GM21367 (cell line): Measurements from ENCODE around the gene FAM222A.

Experiments
- ATAC-seq: cut with Tn5 transposase; IDR thresholded peaks from one replicate; pipeline ENCODE4 v1.9.1; 2021; ENCODE audit not compliant: unreplicated experiment

The FAM222A gene

DNA sequence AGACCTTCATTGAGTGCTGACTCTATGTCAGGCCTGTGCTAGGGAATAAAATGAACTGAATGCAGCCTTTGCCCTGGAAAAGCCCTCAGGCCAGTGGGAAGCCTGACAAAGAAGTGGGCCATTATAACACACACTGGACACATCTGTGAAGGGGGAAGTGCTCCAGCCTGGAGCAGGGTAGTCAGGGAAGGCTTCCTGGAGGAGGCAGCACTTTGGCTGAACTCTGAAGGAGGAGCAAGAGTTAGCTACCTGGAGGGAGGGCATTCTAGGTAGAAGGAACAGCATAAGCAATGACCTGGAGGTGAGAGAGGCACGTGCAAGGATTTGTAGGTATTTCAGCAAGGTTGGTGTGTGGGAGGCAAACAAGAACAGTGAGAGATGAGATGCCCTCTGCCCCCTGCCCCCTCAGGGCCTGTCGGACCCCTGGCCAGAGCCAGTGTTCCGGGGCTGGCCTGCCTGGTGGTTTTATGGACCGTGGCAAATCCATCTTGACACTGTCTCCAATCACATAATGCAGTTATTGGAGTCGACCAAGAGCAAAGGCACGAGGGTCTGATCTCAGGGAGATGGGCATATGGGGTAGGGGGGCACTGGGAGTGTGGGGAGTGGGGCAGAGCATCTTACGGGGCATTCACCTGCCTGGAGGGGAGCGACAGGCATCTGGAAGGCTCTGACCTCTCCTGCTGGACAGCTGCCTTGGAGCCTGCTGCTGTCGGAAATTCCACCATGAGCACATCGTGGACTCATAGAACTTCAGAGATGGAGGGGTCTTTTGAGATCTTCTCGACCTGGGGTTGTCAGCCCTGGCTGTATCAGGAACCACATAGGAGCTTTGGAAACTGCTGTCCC, 2.7 kb upstream of the FAM222A start:
- no peak for ATAC-seq

DNA sequence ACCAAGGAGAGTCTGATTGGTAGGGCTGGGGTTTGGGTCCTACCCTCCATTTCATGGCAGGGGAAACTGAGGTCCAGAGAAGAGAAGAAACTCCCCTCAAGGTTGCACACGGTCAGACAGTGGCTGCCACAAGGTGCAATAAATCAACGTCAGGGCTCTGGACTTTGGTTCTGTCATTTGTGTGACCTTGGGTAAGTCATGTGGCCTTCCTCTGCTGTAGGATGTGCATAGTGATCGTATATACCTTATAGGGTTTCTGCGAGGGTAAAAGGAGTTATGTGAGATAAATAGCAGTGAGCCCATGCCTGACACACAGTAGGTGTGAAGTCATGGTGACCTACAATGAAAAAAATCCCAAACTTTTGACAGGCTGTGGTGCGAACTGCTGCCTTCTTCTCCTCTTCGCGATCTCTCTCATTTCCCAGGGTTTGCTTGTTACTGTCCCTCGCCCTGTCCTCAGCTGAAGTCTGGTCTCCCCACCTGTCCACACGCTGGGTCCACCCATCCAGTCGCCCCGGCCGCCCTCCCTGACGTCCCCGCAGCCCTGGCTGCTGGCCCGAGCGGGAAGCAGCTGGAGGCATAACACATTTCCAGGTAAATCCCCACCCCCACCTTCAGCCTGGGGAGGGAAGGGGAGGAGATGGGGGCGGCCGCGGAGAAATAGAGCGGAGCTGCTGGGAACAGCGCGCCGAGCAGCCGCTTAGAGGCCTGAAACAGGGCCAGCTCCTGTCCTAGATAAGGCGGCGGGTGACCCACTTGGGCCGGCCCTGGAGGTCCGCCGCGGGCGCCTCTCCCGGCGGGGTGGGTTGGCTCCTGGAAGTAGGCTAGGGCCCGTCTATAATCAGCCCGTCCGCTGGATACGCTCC, 1.8 kb upstream of the FAM222A start:
- no peak for ATAC-seq

DNA sequence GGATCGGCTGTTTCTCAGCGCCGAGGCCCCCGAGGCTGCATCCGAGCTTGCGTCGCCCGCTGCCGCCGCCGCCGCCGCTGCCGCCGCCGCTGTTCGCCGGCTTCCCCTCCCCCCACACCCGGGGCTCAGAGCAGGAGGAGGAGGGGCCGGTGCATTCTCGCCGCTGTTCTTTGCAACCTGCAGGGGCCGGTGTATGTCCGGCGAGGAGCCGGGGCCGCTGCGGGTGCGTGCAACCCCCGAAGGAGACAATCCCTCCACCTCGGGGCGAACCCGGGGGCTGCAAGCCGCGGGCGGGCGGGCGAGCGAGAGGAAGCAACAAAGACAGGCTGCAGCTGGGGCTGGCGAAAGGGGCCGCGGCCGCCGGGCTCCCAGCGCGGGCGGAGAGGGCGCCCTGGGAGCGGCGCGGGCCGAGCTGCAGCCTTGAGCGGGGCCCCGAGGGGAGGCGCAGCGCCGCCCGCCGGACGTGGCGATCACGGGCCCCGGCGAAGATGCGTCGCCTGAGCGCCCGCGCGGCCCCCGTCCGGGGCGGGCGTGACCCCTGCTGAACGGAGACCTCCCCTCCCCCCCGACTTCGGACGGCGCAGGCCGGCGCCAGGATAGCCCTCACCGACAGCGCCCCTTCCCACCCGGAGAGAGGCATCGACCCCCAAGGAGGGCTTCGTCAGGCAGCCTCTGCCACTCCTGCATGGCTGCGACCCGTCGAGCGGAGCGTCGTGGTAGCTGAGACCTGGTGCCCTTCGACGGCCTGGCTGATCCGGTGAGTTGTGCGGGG, 702 bp downstream of the FAM222A start:
- ATAC-seq, result peak; percentile 12

DNA sequence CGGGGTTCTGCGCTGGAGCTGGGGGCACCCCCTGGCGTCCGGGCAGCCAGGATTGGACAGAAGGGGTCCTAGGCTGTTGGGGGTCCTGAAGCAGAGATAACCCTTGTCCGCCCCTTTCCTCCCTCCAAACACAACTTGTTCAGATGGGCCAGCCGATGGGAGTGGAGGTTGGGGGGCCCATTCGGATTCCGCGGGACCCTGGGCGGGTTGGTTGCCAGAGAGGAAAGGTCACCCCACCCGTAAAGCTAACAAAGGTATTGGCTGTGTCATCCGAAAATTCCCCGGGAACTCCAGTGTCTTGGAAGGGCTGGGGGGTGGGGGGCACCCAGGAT, 1.3 kb downstream of the FAM222A start:
- no peak for ATAC-seq

DNA sequence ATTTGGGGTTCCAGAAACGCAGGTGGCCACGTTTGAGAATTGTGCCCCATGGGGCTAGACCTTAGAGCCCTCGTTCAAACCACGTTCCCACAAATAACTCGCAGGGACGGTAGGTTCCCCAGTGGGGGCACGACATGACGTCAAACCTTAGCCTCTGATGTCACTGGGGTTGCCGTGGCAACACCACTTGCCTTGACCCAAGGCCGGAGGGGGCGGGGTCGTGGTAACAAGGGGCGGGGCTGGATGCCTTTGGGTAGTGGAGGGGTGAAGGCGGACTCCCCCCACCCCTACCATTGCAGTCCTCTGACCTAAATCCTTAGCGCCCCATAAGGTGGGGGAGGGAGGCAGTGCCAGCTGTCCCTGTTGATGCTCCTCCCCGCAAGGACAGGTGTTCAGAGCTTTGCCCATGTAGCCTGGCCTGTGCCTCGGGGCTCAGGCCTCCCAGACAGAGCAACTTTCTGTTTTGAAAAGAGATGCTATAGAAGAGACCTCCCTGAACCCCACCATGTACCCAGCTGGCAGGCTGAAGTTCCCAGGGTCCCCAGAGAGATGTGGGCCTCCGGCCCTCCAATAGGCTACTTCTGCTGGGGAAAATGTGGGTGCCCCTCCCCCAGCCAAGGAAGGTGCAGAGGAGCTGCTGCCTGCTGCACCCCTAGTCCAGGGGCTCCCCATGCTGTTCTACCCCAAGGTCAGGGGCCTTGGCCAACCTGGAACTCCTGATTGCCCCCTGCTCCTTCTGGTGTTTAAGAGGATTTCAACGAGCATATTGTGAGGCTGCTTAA, 1.9 kb downstream of the FAM222A start:
- no peak for ATAC-seq

DNA sequence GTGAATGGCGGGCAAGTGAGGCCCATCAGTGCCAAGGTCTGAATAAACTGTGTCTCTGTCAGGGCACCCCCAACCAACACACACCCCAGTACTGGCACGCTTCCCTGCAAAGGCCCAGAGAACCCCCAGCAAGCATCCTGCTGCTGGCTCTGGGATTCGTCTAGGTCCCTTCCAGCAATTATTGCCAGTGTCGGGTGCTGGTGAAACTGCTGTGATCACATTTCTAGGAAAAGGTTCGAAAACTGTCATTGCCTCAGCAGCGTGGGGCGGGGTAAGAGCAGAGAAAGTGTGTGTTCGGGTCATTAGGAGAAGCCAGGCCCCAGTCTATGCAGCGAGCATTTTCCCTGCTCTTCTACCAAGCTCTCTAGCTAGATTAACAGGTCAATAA, 2.5 kb downstream of the FAM222A start:
- ATAC-seq, result no peak

DNA sequence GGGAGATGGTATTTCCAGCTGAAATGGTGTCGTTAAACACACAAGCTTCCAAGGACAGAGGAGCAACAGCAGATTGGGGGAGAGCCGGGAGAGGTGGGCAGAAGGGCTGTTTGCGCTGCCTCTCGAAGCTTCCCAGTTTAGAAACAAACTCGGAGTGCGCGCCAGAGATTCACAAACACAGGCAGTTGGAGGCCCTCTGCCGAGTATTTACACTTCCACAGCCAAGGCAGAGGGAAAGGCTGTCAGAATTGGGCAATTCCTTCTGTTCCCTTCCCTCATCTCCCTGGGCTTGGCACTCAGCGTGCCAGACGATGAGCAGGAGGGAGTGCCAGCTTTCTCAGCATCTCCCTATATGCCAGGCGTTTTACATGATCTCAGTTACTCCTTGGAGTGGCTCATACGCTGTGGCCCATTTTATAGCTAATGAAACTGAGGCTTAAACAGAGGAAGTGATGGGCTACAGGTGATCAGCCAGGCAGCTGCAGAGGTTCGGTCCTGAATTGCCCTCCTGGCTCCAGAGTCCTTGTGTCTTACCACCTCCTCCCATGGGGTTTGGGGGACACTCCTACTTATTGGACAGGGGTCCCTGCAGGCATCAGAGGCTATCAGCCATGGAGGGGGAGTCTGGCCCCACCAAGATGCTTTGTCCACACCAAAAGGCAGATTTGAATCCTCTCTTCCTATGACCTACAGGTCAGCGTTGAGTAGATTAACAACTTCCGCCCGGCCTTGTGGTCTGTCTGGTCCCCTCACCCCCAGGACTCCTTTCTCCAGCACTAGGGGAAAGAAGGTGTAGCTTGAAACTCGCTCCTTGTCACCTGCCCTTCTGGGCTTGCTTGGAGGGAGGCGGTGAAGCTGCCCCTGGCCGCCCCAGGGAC, 3.1 kb downstream of the FAM222A start:
- no peak for ATAC-seq

DNA sequence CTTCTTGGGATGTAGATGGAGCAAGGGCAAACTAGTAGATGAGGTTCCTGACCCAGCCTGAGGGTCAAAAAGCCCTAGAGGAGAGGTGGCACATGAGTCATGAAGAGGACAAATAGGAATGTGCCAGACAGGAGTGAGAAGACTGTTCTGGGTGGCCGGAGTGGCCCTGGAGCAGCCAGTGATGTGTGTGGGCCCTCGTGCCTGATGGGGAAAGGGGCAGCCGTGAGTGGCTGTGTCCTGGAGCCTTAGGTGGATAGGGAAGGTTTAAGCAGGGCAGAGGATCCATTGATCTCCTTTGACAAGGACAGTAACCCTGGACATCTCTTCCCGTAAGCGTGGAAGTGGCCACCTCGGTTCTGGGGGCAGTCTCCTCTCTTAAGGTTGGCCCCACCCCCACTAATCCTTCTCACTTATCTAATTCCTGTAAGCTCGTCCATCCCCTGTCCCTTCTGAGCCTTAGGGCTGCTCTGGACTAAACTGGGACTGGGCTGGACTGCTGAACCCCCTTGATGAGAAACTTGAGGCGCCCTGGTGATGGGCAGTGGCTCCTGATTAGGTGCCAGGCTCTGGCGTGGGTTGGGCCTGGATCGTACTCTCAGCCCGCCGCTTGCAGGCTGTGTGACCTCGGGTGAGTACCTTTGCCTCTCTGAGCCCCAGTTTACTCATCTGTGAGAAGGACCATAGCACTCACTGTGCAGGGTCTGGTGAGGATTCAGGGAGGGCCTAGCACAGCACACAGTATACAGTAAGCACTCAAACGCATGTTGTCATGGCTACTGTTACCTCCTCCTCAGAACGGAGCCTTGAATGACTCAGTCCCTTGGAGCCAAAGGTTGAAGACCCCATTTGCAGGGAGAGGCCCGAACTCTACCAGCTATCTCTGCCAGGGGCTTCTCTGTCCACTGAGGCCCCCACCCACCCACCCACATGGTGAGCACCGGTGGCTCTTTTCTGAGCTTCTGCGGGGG, 4.0 kb downstream of the FAM222A start:
- no peak for ATAC-seq

DNA sequence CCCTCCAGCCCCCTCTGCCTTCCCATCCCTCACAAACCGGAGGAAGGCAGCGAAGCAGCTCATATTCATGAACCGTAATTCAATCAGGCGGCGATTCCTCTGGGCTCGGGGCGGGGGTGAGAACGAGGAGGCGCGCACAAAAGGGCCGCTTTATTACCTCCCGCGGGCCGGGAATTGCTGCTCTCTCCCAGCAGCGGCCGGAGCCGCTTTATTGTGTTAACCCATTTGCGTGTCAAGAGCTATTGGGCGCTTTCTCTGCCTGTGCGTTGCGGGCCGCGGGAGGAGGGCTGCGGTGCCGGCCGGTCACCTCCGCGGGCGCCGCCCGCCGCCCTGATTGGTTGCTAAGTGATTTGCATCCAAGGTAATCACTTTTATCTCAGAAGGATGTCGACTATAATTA, 4.8 kb downstream of the FAM222A start:
- no peak for ATAC-seq

DNA sequence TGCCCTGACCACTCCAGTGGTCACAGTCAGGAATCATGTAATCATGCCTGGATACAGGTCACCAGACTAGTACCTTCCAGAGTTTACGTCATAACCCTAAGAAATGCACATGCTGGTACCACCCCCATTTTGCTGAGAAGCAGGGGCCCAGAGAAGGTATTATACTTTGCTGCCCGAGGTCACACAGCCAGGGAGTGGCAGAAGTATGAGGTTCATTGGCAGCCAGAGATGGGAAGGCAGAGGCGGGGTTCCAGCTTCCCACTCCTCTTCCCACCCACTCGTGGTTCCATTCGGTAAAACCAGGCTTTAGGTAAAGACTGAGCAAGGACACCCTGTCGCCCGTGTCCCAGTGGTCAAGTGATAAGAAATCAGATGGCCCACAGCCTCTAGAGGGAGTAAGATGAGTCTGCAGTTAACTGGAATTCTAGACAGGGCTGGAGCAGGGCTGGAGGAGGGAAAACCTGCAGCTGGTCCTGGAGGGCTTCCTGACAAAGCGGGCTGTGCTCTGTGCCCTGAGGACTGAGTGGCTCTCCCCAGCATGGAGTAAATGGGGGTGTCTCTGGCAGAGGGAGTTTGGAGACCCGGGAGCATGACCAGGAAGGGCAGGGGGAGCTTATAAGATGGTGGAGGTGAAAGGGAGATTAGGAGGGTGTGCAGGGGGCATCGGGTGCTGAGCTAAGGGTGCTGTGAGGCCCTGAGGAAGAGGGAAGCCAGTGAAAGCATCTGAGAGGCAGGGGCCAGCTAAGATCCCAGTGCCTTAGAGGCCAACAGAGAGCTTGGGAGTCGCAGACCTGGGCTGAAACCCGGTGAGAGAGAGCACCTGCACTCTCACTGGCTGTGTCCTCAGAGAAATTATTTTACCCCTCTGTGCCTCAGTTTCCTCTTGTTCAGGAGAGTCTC, 5.7 kb downstream of the FAM222A start:
- no peak for ATAC-seq

DNA sequence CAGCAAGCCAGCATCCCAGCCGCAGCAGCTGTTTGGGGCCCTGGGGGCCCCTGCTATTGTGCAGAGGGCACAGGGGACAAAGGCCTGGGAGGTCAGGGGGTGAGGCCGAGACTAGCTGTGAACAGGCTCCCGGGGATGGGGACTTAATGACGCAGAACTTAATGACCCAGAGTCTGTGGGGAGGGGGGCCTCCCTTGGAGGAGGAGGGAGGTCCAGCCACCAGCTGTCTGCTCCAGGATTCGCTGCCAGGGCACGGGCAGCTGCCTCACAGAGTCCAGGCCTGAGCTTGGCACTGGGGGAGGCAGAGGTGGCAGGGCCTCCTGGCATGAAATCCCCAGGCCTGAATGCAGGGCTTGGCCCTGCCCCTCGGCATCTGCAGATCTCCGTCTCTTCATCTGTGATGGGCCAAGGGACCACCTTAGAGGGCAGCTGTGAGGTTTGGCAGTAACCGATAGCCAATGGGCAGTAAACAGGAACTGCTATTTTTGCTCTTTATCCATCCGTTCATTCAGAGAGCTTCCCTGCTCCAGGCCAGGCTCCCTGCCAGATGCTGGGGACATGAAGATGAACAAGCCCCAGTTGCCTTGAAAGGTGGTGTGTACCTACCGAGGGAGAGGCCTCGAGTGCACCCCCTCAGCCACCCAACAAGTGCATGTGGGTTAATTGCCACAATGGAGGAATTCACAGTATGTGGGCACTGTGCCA, 6.7 kb downstream of the FAM222A start:
- no peak for ATAC-seq

DNA sequence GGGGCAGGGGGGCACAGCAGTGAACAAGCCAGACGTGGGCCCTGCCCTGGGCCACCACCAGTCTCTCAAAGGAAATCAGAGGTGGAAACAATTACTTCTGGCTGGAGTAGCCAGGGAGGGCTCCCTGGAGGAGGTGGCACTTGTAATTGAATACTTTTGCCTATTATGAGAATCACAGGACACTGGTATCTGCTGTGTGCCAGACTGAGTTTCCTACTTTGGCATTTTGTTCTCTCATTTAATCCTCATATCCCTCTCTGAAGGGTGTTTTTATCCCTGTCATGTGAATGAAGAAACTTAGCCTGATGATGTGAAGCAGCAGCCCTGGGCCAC, 7.2 kb downstream of the FAM222A start:
- ATAC-seq, result no peak

DNA sequence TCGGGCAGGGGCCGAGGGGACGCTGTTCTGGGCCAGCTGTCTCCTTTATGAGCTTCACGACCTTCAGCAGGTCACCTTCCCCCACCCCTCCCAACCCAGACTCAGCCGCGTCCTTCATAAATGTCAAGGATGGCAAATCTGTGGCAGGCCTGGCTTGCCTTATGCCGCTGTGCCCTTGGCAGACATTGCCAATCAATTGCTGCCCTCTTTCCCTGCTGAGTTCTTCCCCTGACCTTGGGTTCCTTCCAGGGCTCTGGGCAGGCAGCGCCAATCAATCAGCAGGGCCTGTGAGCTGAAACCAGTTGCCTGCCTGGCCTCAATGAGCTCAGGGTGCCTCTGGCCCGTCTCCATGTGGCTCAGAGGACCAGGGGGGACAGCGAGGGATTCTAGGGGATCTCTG, 7.7 kb downstream of the FAM222A start:
- ATAC-seq, result no peak

DNA sequence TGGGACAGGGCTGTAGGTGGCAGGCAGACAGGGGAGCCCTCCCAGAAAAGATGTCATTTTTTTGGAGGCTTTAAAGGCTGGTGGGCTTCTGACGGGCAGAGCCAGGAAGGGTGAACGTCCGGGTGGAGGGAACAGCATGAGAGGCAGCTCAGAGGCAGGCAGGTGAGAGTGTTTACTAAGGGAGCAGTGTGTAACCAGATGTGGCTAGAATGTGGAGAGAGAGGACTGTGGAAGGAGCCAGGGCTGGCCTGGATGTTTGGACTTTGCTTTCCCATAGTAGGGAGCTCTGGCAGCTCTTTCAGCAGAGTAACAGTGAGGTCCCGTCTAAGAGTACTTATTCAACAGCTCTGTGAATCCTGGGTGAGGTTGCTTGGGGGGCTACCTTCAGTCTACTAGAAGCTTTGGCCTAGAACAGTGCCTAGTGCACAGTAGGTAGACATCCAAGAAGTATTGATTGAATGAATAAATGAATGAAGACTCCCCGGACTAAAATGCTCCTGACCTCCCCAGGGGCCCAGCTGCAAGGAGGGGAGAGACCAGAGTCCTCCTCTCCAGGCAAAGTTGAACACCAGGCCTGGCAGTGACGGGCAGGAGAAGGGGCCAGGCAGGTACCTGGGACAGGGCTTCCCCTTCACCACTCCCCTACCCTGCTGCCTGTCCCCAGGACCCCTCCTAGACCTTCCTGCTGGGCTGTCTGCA, 8.5 kb downstream of the FAM222A start:
- ATAC-seq, result no peak

DNA sequence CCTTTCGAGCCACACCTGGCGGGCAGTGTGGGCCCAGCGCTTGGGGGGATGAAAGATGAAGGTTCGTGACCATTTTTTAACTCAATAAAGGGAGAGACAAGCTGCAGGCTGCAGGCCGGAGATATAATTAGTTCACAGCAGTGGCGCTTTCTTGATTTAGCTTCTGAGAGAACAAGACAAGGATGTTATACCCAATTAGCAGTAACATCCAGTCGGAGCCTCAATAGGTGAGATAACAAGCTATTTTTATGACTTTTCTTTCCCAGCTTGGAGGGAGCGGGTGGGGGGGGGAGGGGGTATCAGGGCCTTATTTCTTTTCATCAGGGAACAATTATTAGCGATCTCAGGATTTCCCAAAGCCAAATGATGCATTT, 9.1 kb downstream of the FAM222A start:
- ATAC-seq, result no peak

DNA sequence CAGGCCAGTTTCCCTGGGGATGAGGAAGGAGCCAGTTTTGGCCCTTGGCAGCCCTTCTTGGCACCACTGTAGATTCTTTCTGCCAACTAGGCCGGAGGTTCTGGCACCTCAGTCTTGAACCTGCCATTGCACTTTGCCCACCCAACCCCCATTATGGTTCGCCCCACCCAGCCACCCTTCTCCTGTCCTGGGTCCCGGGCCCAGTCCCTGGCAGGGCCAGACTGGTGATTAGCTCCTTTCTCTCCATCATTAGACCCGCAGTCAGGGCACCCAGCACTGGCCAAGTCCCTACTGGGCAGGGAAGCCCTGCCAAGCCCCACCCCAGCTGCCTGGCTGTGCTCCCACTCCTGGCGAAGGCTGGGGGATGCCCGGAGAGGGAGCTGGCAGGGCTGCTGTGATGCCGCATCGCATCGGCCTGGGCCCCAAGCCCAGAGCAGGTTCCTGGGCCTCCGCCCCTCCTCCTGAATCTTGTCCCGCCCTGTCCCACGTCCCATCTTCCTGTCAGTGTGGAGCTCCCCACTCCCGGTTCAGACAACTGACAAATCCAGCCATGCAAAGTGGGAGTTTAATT, 9.8 kb downstream of the FAM222A start:
- no peak for ATAC-seq
